PC-9 (cell line): Measurements from ENCODE around the gene KATNB1.

Experiments used
- CTCF ChIP-seq: fragments of 200-600 bp; sonication (generic); conservative IDR thresholded peaks from 2 replicates; pipeline ENCODE4 v1.6.1; 2017; ENCODE audit warnings: mixed run types, antibody characterized with exemption, mild to moderate bottlenecking, moderate library complexity
- EZH2 ChIP-seq: fragments of 200-600 bp; sonication (generic); IDR thresholded peaks from 2 replicates; pipeline ENCODE4 v1.8.0; 2017; ENCODE audit warnings: antibody characterized with exemption, low read depth

- TF ChIP-seq CTCF (no peak), EZH2 (no peak)
Observed at GRCh38 chr16:57722651-57723050, 12.9 kb upstream of the KATNB1 start.
